GM21737 (cell line): ENCODE data around the gene EVX1.

Experiments
- ATAC-seq: cut with Tn5 transposase; IDR thresholded peaks from one replicate; pipeline ENCODE4 v1.9.1; 2021; ENCODE audit warnings: mild to moderate bottlenecking, moderate library complexity; ENCODE audit not compliant: unreplicated experiment

EVX1 gene

GRCh38 chr7:27204851-27205322 is 37.7 kb upstream of the EVX1 start:
- no peak for ATAC-seq

GRCh38 chr7:27205325-27206280 is 37.0 kb upstream of the EVX1 start:
- no peak for ATAC-seq

- ATAC-seq: no peak
Observed at GRCh38 chr7:27207348-27207985, 35.1 kb upstream of the EVX1 start.

- ATAC-seq: no peak
Observed at GRCh38 chr7:27208998-27209397, 33.6 kb upstream of the EVX1 start.

GRCh38 chr7:27209933-27210440 is 32.6 kb upstream of the EVX1 start:
- no peak for ATAC-seq

GRCh38 chr7:27210441-27211083 is 32.0 kb upstream of the EVX1 start:
- no peak for ATAC-seq

GRCh38 chr7:27211084-27211446 is 31.5 kb upstream of the EVX1 start:
- no peak for ATAC-seq

- no peak for ATAC-seq
Observed at GRCh38 chr7:27211764-27212204, 30.8 kb upstream of the EVX1 start.

GRCh38 chr7:27212497-27213432 is 29.8 kb upstream of the EVX1 start:
- no peak for ATAC-seq

GRCh38 chr7:27213433-27214238 is 29.0 kb upstream of the EVX1 start:
- no peak for ATAC-seq

GRCh38 chr7:27214239-27214950 is 28.2 kb upstream of the EVX1 start:
- ATAC-seq: no peak

GRCh38 chr7:27215356-27215755 is 27.2 kb upstream of the EVX1 start:
- ATAC-seq: no peak

GRCh38 chr7:27217951-27218350 is 24.7 kb upstream of the EVX1 start:
- no peak for ATAC-seq

- ATAC-seq: no peak
Observed at GRCh38 chr7:27219821-27220220, 22.8 kb upstream of the EVX1 start.

- no peak for ATAC-seq
Observed at GRCh38 chr7:27220440-27220955, 22.1 kb upstream of the EVX1 start.

- ATAC-seq: no peak
Observed at GRCh38 chr7:27221201-27221797, 21.3 kb upstream of the EVX1 start.

GRCh38 chr7:27223941-27224575 is 18.5 kb upstream of the EVX1 start:
- ATAC-seq: no peak
